ENCODE data around the gene SPAG6. TPM values are rescaled to one million over a fixed set of nuclear protein-coding genes. Genes with fewer than 3 reads are reported as not detected.

The SPAG6 gene
- total and polyA plus RNA-seq, 9 of the 15 experiments (the other 6 are each of a cell fraction or from before 2014, with no cell fraction given) = 3.5 to 23.1 (median 11.8) TPM

GRCh38 chr10:22369434-22370072 lies 24.3 kb downstream of the SPAG6 start (continued):
- TF ChIP-seq ZBTB8A (IDR thresholded peaks at IDR 0.05; ENCODE audit: partially characterized antibody) (no peak), ZNF324 (CRISPR knock-in tag; IDR thresholded peaks at IDR 0.05) (no peak), TRIM28 (IDR thresholded peaks at IDR 0.05) (no peak), BACH1 (tag; IDR thresholded peaks at IDR 0.05) (no peak), PTBP1 (IDR thresholded peaks at IDR 0.05; ENCODE audit: low read depth, low read length) (no peak), RBM14 (IDR thresholded peaks at IDR 0.05; ENCODE audit: borderline replicate concordance, insufficient read depth, low read depth, low read length) (no peak), TCF7L2 (IDR thresholded peaks at IDR 0.05; ENCODE audit: low read depth, low read length) (no peak), CCAR2 (IDR thresholded peaks at IDR 0.05; ENCODE audit: low read depth, low read length) (no peak), VEZF1 (CRISPR knock-in tag; IDR thresholded peaks at IDR 0.05) (no peak), NELFE (IDR thresholded peaks at IDR 0.05; ENCODE audit: insufficient read depth, insufficient read length) (no peak), RFX1 (IDR thresholded peaks at IDR 0.05) (no peak), ZNF140 (CRISPR knock-in tag; IDR thresholded peaks at IDR 0.05) (no peak), POLR3A (IDR thresholded peaks at IDR 0.05; ENCODE audit: borderline replicate concordance, extremely low read depth, insufficient read depth, insufficient read length) (no peak), ETS1 (conservative IDR thresholded peaks at IDR 0.05; ENCODE audit: control insufficient read depth, low read depth, low read length) (no peak), SNAPC5 (CRISPR knock-in tag; IDR thresholded peaks at IDR 0.05) (no peak), HMBOX1 (IDR thresholded peaks at IDR 0.05) (no peak; the same call in 1 of the 2 replicates), BDP1 (IDR thresholded peaks at IDR 0.05; ENCODE audit: insufficient read depth, insufficient read length) (no peak), ETS2 (tag; IDR thresholded peaks at IDR 0.05; ENCODE audit: borderline replicate concordance, poor library complexity, severe bottlenecking) (no peak), ZNF280B (CRISPR knock-in tag; IDR thresholded peaks at IDR 0.05) (no peak), NKRF (IDR thresholded peaks at IDR 0.05; ENCODE audit: borderline replicate concordance) (no peak), ZBTB7A (IDR thresholded peaks at IDR 0.05; ENCODE audit: borderline replicate concordance, control insufficient read depth, low read depth, low read length) (no peak)
